Bronchial epithelial cell (primary cell): Measurements from ENCODE around the gene ANKRD44. TPM values are rescaled to one million over a fixed set of nuclear protein-coding genes. Genes with fewer than 3 reads are reported as not detected.

ENCODE experiments used
- DNase-seq: peaks from one replicate; pipeline ENCODE4 v3.0.0-alpha.2; 2010; ENCODE audit warnings: low read depth
- FAIRE-seq: peaks from 2 replicates; lab custom pipeline; 2011; peaks lifted over from hg19 to GRCh38; lab: Jason Lieb, UNC
- H3K27me3 ChIP-seq: 2 replicates; pipeline ENCODE4 v1.5.1; 2011; ENCODE audit warnings: low read length; ENCODE audit not compliant: control insufficient read depth, insufficient read depth
- H3K36me3 ChIP-seq: 2 replicates; pipeline ENCODE4 v1.5.1; 2011; ENCODE audit warnings: low read length; ENCODE audit not compliant: control insufficient read depth, insufficient read depth
- H3K4me3 ChIP-seq: 2 replicates; pipeline ENCODE4 v1.5.1; 2011; ENCODE audit warnings: mild to moderate bottlenecking, low read depth, low read length, control low read depth
- total RNA-seq: library from RNA; depleted of rRNA; stranded (reverse); fragments of >200 nt; gene quantifications from 2 replicates; pipeline ENCODE4 v1.2.1, GENCODE V29; 2014
- TF ChIP-seq, protein P1 (sequence below): IDR thresholded peaks from 2 replicates; pipeline ENCODE4 v1.5.1; 2011; ENCODE audit warnings: mild to moderate bottlenecking, moderate library complexity, low read length, control low read depth, inconsistent platforms; ENCODE audit not compliant: insufficient read depth, severe bottlenecking

Gene ANKRD44
- total RNA-seq, 1 donor from 2014 or later, result 0.26 TPM

DNA sequence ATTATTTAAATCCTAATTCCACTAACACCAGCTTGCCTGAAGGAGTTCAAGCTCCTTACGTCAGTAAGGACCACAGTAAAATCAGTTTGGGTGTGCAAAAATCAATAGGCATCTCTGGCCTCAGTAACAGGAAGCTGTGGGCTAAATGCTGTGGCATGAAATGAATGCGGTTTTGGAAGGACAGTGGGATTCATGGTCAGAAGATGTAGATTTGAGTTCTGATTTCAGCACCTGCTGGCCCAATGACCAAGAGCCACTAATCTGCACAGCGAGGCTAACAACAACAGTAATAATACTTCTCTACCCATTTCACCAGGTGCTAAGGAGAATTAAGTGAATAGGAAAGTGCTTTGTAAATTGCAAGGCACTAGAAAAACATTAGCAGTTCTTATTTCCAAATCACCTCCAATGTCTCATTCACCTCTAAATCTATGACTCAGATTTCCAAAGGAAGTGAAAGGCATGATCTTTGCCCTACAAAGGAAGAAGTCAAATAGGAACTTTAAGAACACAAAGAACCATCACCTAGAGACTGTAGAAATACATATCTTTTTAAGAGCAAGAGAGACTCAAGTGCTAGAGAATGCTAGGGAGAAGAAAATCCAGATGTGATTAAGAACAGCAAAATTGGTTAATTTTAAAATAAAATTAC is 172.6 kb downstream of the ANKRD44 start:
- Histone ChIP-seq H3K27me3 (no peaks in the 10 kb centered on the region), H3K36me3 (no peaks in the 10 kb centered on the region), H3K4me3 (no peak overlapping the region)
- TF ChIP-seq, protein P1, sequence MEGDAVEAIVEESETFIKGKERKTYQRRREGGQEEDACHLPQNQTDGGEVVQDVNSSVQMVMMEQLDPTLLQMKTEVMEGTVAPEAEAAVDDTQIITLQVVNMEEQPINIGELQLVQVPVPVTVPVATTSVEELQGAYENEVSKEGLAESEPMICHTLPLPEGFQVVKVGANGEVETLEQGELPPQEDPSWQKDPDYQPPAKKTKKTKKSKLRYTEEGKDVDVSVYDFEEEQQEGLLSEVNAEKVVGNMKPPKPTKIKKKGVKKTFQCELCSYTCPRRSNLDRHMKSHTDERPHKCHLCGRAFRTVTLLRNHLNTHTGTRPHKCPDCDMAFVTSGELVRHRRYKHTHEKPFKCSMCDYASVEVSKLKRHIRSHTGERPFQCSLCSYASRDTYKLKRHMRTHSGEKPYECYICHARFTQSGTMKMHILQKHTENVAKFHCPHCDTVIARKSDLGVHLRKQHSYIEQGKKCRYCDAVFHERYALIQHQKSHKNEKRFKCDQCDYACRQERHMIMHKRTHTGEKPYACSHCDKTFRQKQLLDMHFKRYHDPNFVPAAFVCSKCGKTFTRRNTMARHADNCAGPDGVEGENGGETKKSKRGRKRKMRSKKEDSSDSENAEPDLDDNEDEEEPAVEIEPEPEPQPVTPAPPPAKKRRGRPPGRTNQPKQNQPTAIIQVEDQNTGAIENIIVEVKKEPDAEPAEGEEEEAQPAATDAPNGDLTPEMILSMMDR, result no peak
- FAIRE-seq, result no peak
- DNase-seq, result peak; percentile 68

DNA sequence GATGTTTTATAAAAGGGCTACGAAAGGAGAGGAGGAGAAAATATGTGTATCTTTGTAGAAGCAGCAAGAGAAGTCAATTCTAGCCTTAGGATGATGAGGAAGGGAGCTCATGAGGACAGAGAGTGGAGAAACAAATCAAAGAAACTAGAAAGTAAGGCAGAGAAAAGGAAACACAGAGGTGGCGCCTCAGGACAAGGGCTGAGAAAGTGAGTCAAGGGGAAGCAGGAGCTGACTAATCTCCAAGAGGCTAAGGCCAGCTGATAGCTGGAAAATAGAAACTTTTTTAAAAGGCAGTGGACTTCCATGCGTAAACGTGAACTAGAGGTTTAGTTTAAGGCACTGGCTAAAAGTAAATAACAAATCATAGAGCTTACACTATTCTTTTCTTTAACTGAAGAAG is 173.3 kb downstream of the ANKRD44 start:
- TF ChIP-seq, protein P1, result no peak
- Histone ChIP-seq H3K36me3 (no peaks in the 10 kb centered on the region), H3K4me3 (no peak overlapping the region), H3K27me3 (no peaks in the 10 kb centered on the region)
- DNase-seq (peak; percentile 66), FAIRE-seq (no peak)

GRCh38 chr2:197136452-197136851 is 174.1 kb downstream of the ANKRD44 start:
- Histone ChIP-seq H3K27me3 (no peaks in the 10 kb centered on the region), H3K4me3 (no peak overlapping the region), H3K36me3 (no peaks in the 10 kb centered on the region)
- TF ChIP-seq, protein P1, result no peak
- DNase-seq (no peak), FAIRE-seq (peak; percentile 83)

DNA sequence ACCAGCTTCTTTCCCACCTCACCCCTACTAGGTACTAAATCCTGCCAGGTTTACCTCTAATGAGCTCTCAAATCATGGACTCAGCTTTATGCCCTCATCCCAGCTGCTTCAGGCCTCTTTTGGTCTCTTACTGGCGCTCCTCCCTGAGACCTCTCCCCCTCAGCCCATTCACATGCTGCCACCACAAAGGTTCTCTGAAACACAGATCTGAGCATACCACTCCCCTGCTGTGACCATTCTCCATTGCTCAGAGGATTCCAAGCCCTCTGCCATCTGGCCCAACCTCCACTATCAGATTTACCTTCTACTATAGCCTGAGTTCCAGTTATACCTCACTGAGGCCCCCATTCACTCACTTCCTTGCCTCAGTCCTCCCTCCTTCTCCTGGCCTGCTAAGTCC is 174.8 kb downstream of the ANKRD44 start:
- TF ChIP-seq, protein P1, result no peak
- Histone ChIP-seq H3K4me3 (no peak overlapping the region), H3K27me3 (no peaks in the 10 kb centered on the region), H3K36me3 (no peaks in the 10 kb centered on the region)
- DNase-seq, result no peak
- no peak for FAIRE-seq

DNA sequence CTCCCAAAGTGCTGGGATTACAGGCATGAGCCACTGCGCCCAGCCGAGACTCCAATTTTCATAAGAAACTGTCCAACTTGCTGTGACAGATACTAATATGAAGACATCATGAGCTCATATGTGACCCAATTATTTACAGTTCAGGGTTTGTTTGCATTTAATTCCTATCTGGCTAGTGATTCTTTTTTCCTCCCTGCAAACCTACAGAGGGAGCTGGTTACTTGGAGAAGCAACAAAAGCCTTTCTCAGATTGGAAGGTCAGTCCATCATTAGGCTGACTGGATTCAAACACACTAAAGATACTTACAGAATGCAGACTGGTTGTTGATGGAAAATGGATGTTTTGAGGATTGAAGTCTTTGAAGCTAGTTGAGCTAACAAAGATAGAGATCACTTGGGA is 176.4 kb downstream of the ANKRD44 start:
- TF ChIP-seq, protein P1, result no peak
- FAIRE-seq (no peak), DNase-seq (peak; percentile 9)
- Histone ChIP-seq H3K27me3 (no peaks in the 10 kb centered on the region), H3K36me3 (no peaks in the 10 kb centered on the region), H3K4me3 (no peak overlapping the region)

DNA sequence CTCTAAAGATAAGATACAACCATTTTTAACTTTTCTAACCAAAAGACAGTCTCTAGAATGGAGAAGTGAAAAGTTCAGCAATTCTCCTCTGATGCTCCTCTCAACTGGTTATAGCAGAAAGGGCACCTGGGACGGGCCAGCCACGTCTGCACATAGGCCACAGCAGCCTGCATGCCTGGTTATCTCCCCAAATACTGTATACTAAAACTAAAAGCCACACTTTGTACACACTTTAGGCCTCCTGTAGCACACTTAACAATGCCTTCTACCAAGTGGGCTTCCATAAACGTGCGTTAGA is 179.1 kb downstream of the ANKRD44 start:
- no peak overlapping the region for H3K4me3 ChIP-seq
- no peaks in the 10 kb centered on the region for H3K27me3 ChIP-seq
- DNase-seq (no peak), FAIRE-seq (no peak)
- no peaks in the 10 kb centered on the region for H3K36me3 ChIP-seq
- TF ChIP-seq, protein P1, result no peak
